Loucy (cell line): ENCODE data around the gene C21orf58.

Source experiments
- H2AFZ ChIP-seq: fragments of 200-600 bp; sonication (generic); 2 replicates; pipeline ENCODE4 v1.6.0; 2016; ENCODE audit warnings: antibody characterized with exemption, mild to moderate bottlenecking, low read length, moderate library complexity
- H3F3A ChIP-seq: fragments of 200-600 bp; 2 replicates; pipeline ENCODE4 v1.6.0; 2016; ENCODE audit warnings: antibody characterized with exemption, low read depth, mild to moderate bottlenecking
- H3K27me3 ChIP-seq: fragments of 200-600 bp; sonication (generic); 2 replicates; pipeline ENCODE4 v1.6.1; 2014; ENCODE audit warnings: low read length, mild to moderate bottlenecking; ENCODE audit not compliant: insufficient read depth, poor library complexity, severe bottlenecking
- H3K36me3 ChIP-seq: fragments of 200-600 bp; sonication (generic); 2 replicates; pipeline ENCODE4 v1.6.1; 2016; ENCODE audit warnings: low read length; ENCODE audit not compliant: insufficient read depth
- H3K4me1 ChIP-seq: fragments of 200-600 bp; sonication (generic); 2 replicates; pipeline ENCODE4 v1.5.1; 2014; ENCODE audit warnings: low read length, mild to moderate bottlenecking; ENCODE audit not compliant: insufficient read depth, poor library complexity, severe bottlenecking
- H3K4me2 ChIP-seq: fragments of 200-600 bp; sonication (generic); 2 replicates; pipeline ENCODE4 v1.6.0; 2014; ENCODE audit warnings: antibody characterized with exemption, low read length, low read depth, mild to moderate bottlenecking; ENCODE audit not compliant: poor library complexity, severe bottlenecking
- H3K4me3 ChIP-seq: fragments of 200-600 bp; sonication (generic); 2 replicates; pipeline ENCODE4 v1.5.1; 2014; ENCODE audit warnings: low read length, mild to moderate bottlenecking, mixed read lengths; ENCODE audit not compliant: poor library complexity, severe bottlenecking
- H3K79me2 ChIP-seq: fragments of 200-600 bp; sonication (generic); 2 replicates; pipeline ENCODE4 v1.6.1; 2014; ENCODE audit warnings: low read length; ENCODE audit not compliant: insufficient read depth
- H3K9ac ChIP-seq: fragments of 200-600 bp; sonication (generic); 2 replicates; pipeline ENCODE4 v1.6.0; 2014; ENCODE audit warnings: mild to moderate bottlenecking, low read depth, low read length, moderate library complexity; ENCODE audit not compliant: poor library complexity, severe bottlenecking
- H3K9me2 ChIP-seq: fragments of 200-600 bp; sonication (generic); replicated peaks from 2 replicates; pipeline ENCODE4 v1.6.1; 2016; ENCODE audit warnings: low read depth, low read length, mixed read lengths
- H3K9me3 ChIP-seq: fragments of 200-600 bp; sonication (generic); 2 replicates; pipeline ENCODE4 v1.6.1; 2014; ENCODE audit warnings: mild to moderate bottlenecking, antibody characterized with exemption, low read length, low read depth; ENCODE audit not compliant: insufficient read depth
- H4K20me1 ChIP-seq: fragments of 200-600 bp; sonication (generic); 2 replicates; pipeline ENCODE4 v1.6.0; 2014; ENCODE audit warnings: antibody characterized with exemption, low read length, mild to moderate bottlenecking; ENCODE audit not compliant: insufficient read depth, poor library complexity, severe bottlenecking
- CTCF ChIP-seq: fragments of 200-600 bp; sonication (generic); conservative IDR thresholded peaks from 2 replicates; pipeline ENCODE4 v1.5.1; 2014; ENCODE audit warnings: mild to moderate bottlenecking, antibody characterized with exemption, low read length
- EZH2phosphoT487 ChIP-seq: fragments of 200-600 bp; IDR thresholded peaks from 2 replicates; pipeline ENCODE4 v1.6.1; 2018; ENCODE audit warnings: antibody characterized with exemption, mild to moderate bottlenecking, moderate library complexity, borderline replicate concordance

Gene C21orf58

DNA sequence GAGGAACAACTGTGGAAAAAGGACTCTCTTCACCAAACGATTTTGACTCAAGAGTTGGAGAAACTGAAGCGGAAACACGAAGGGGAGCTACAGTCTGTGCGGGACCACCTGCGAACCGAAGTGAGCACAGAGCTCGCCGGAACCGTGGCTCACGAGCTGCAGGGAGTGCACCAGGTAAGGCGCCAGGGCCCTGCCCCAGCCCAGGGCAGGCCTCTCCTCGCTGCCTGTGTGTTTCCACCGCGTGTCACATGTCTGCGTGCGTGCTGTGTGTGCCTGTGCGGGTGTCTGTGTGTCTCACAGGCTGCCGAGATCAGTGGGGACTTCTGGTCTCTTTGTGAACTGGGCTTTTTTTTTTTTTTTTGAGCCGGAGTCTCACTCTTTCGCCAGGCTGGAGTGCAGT is 43.3 kb upstream of the C21orf58 start:
- TF ChIP-seq CTCF: no peak
- no peak for TF ChIP-seq EZH2phosphoT487
- no peak overlapping the region for H2AFZ ChIP-seq
- no peak overlapping the region for H3K4me2 ChIP-seq
- H3K9ac ChIP-seq: no peak overlapping the region
- peaks cover 33% of the 10 kb centered on the region; the same call in 1 of the 2 replicates for H3K79me2 ChIP-seq
- H3K27me3 ChIP-seq: no peaks in the 10 kb centered on the region
- H3F3A ChIP-seq: no peaks in the 10 kb centered on the region
- peaks cover 4% of the 10 kb centered on the region for H4K20me1 ChIP-seq
- H3K4me3 ChIP-seq: no peak overlapping the region
- H3K9me2 ChIP-seq: no peaks in the 10 kb centered on the region
- peaks cover 11% of the 10 kb centered on the region for H3K4me1 ChIP-seq
- H3K36me3 ChIP-seq: peaks cover 70% of the 10 kb centered on the region; the same call in 1 of the 2 replicates
- H3K9me3 ChIP-seq: no peaks in the 10 kb centered on the region

GRCh38 chr21:46366561-46366960 is 42.9 kb upstream of the C21orf58 start:
- Histone ChIP-seq H3K9me2 (no peaks in the 10 kb centered on the region), H3K9me3 (no peaks in the 10 kb centered on the region), H3K4me2 (no peak overlapping the region), H3K27me3 (no peaks in the 10 kb centered on the region), H3F3A (no peaks in the 10 kb centered on the region), H3K4me1 (peaks cover 11% of the 10 kb centered on the region), H3K9ac (no peak overlapping the region), H4K20me1 (peaks cover 4% of the 10 kb centered on the region), H3K79me2 (peaks cover 29% of the 10 kb centered on the region; the same call in 1 of the 2 replicates), H3K36me3 (peaks cover 70% of the 10 kb centered on the region; the same call in 1 of the 2 replicates), H2AFZ (no peak overlapping the region), H3K4me3 (no peak overlapping the region)
- TF ChIP-seq EZH2phosphoT487: no peak
- no peak for TF ChIP-seq CTCF

DNA sequence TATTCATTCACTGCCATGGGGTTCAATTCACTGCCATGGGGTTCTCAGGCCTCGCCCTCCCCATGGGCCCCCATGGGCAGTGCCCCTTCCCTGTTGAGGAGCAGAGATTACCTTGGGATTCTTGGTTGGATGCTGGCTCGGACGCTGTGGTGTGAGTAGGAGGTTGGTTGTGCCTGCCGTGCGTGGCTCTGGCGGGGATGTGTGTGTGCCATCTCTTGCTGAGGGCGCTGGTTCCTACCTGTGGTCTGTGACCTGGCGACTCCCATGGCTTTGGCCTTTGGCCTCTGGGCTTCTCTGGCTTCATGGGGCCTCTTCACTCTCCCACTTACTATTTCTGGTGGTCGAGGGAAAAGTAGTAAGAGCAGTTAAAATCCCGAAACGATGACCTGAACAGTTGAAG is 42.4 kb upstream of the C21orf58 start:
- no peaks in the 10 kb centered on the region for H3K27me3 ChIP-seq
- H3K79me2 ChIP-seq: peaks cover 25% of the 10 kb centered on the region; the same call in 1 of the 2 replicates
- H3K4me1 ChIP-seq: peaks cover 11% of the 10 kb centered on the region
- peaks cover 74% of the 10 kb centered on the region; the same call in 1 of the 2 replicates for H3K36me3 ChIP-seq
- H3F3A ChIP-seq: no peaks in the 10 kb centered on the region
- H3K9me2 ChIP-seq: no peaks in the 10 kb centered on the region
- peaks cover 4% of the 10 kb centered on the region for H4K20me1 ChIP-seq
- H3K4me3 ChIP-seq: no peak overlapping the region
- H3K4me2 ChIP-seq: no peak overlapping the region
- TF ChIP-seq CTCF (no peak), EZH2phosphoT487 (no peak)
- H2AFZ ChIP-seq: no peak overlapping the region
- H3K9ac ChIP-seq: no peak overlapping the region
- no peaks in the 10 kb centered on the region for H3K9me3 ChIP-seq
